A549 (cell line): ENCODE measurements around the gene MAPK8IP3. TPM values are rescaled to one million over a fixed set of nuclear protein-coding genes. Genes with fewer than 3 reads are reported as not detected.

Experiments used
- ATAC-seq, 2 experiments: fragments of 200-7000 bp in 1 of 2; fragments of >200 bp in 1 of 2; cut with Nextera tagmentation in 1 of 2; cut with Tn5 transposase in 1 of 2; 3 replicates each; pipeline versions ENCODE4 v1.8.0 to v1.9.1; 2018 to 2020; ENCODE audit warnings: mild to moderate bottlenecking in 1 of 2, moderate library complexity in 1 of 2
- CTCF ChIA-PET: fragments of 300-600 bp; sonication (Branson Sonifier 250); formaldehyde crosslinking; extraction: SDS; loops from one replicate; lab custom pipeline; 2021; ENCODE audit warnings: antibody characterized with exemption, inconsistent platforms; lab: Yijun Ruan, JAX
- POLR2A ChIA-PET: fragments of 350-600 bp; formaldehyde crosslinking; extraction: SDS; loops from one replicate; lab custom pipeline; 2021; ENCODE audit warnings: antibody characterized with exemption, inconsistent platforms; lab: Yijun Ruan, JAX
- DNase-seq, 2 experiments: peaks; one replicate each; pipeline versions ENCODE4 v3.0.0 to v3.0.0-alpha.2; 2011 to 2016; ENCODE audit warnings: low read depth in 1 of 2, low spot score in 1 of 2
- FAIRE-seq: peaks from 2 replicates; lab custom pipeline; 2011; peaks lifted over from hg19 to GRCh38; lab: Jason Lieb, UNC
- H3K27ac ChIP-seq, 2 experiments: fragments of >200 bp; sonication (Bioruptor Twin); formaldehyde crosslinking; 3 replicates each; pipeline ENCODE4 v1.5.1; 2016 to 2017
- H3K4me1 ChIP-seq: fragments of >200 bp; sonication (Bioruptor Twin); formaldehyde crosslinking; 3 replicates; pipeline ENCODE4 v1.6.1; 2016
- H3K4me2 ChIP-seq: fragments of >200 bp; sonication (Bioruptor Twin); formaldehyde crosslinking; 3 replicates; pipeline ENCODE4 v1.6.1; 2016
- H3K4me3 ChIP-seq: fragments of >200 bp; sonication (Bioruptor Twin); formaldehyde crosslinking; 3 replicates; pipeline ENCODE4 v1.5.1; 2016
- H3K9me3 ChIP-seq: fragments of >200 bp; sonication (Bioruptor Twin); formaldehyde crosslinking; 3 replicates; pipeline ENCODE4 v1.6.1; 2016
- CBX2 ChIP-seq: fragments of 200-600 bp; sonication (generic); IDR thresholded peaks from 2 replicates; pipeline ENCODE4 v1.6.1; 2016; ENCODE audit warnings: low read depth, mild to moderate bottlenecking, borderline replicate concordance
- CHD2 ChIP-seq: fragments of 150-350 bp; IDR thresholded peaks from 2 replicates; pipeline ENCODE4 v1.6.1; 2014; ENCODE audit warnings: low read length; ENCODE audit not compliant: partially characterized antibody
- EHF ChIP-seq: fragments of 250-450 bp; sonication (Bioruptor Pico); IDR thresholded peaks from 2 replicates; pipeline ENCODE4 v1.5.0; 2020; ENCODE audit warnings: mild to moderate bottlenecking
- ESRRA ChIP-seq: fragments of 150-350 bp; IDR thresholded peaks from 2 replicates; pipeline ENCODE4 v1.6.1; 2014; ENCODE audit warnings: mild to moderate bottlenecking, low read length, borderline replicate concordance
- FOSB ChIP-seq: fragments of 250-450 bp; sonication (Bioruptor Pico); IDR thresholded peaks from 2 replicates; pipeline ENCODE4 v1.5.0; 2020; ENCODE audit warnings: mild to moderate bottlenecking, moderate library complexity
- FOSL2 ChIP-seq, 2 experiments: fragments of 450-650 bp in 1 of 2; fragments of >200 bp in 1 of 2; sonication (Bioruptor Twin) in 1 of 2; formaldehyde crosslinking; IDR thresholded peaks; 2 replicates each; pipeline versions ENCODE4 v1.5.0 to v1.6.1; 2016 to 2020; ENCODE audit warnings: mild to moderate bottlenecking in 1 of 2, moderate library complexity in 1 of 2
- HDAC2 ChIP-seq: fragments of 200-600 bp; sonication (generic); IDR thresholded peaks from 2 replicates; pipeline ENCODE4 v1.6.1; 2016
- HEYL ChIP-seq: fragments of 250-450 bp; sonication (Bioruptor Pico); IDR thresholded peaks from 2 replicates; pipeline ENCODE4 v1.8.0; 2021; ENCODE audit warnings: mild to moderate bottlenecking, moderate library complexity
- HOXB5 ChIP-seq: fragments of 250-450 bp; sonication (Bioruptor Pico); IDR thresholded peaks from 2 replicates; pipeline ENCODE4 v1.5.0; 2020; ENCODE audit warnings: mild to moderate bottlenecking, moderate library complexity
- JUNB ChIP-seq: fragments of >200 bp; sonication (Bioruptor Twin); formaldehyde crosslinking; IDR thresholded peaks from 2 replicates; pipeline ENCODE4 v1.6.1; 2016
- KDM1A ChIP-seq: fragments of 200-600 bp; sonication (generic); IDR thresholded peaks from 2 replicates; pipeline ENCODE4 v1.6.1; 2016; ENCODE audit warnings: low read depth, mild to moderate bottlenecking
- MAFK ChIP-seq: fragments of 450-650 bp; IDR thresholded peaks from 2 replicates; pipeline ENCODE4 v1.6.1; 2014; ENCODE audit not compliant: partially characterized antibody
- NFE2L2 ChIP-seq: fragments of 150-350 bp; conservative IDR thresholded peaks from 2 replicates; pipeline ENCODE4 v1.6.1; 2014; ENCODE audit warnings: low read length
- NPAS2 ChIP-seq: fragments of 250-450 bp; sonication (Bioruptor Pico); IDR thresholded peaks from 2 replicates; pipeline ENCODE4 v1.8.0; 2022; ENCODE audit warnings: mild to moderate bottlenecking, moderate library complexity, borderline replicate concordance
- PHF8 ChIP-seq: fragments of 200-600 bp; sonication (generic); IDR thresholded peaks from 2 replicates; pipeline ENCODE4 v1.6.1; 2016; ENCODE audit warnings: low read depth, mild to moderate bottlenecking, antibody characterized with exemption, moderate library complexity, borderline replicate concordance
- ZC3H11A ChIP-seq: fragments of 450-650 bp; IDR thresholded peaks from 2 replicates; pipeline ENCODE4 v1.6.1; 2014; ENCODE audit warnings: antibody characterized with exemption, mild to moderate bottlenecking
- ZFP36 ChIP-seq: fragments of 450-650 bp; IDR thresholded peaks from 2 replicates; pipeline ENCODE4 v1.6.1; 2014; ENCODE audit warnings: borderline replicate concordance; ENCODE audit not compliant: partially characterized antibody
- ZNF302 ChIP-seq: fragments of 250-450 bp; sonication (Bioruptor Pico); IDR thresholded peaks from 2 replicates; pipeline ENCODE4 v1.9.0; 2021; ENCODE audit warnings: inconsistent platforms, mild to moderate bottlenecking, moderate library complexity
- WGBS: methylation state at CpG from one replicate; pipeline ENCODE4 v1.1.6; 2017; ENCODE audit errors: missing lambda C conversion rate; 5-methylcytosine and 5-hydroxymethylcytosine counted together
- polyA plus RNA-seq, 4 experiments: library from polyadenylated mRNA; depleted of rRNA in 3 of 4; stranded (reverse); fragments of >200 nt; fragmentation: RNase III in 1 of 4; extraction: RNeasy Plus Mini Kit Qiagen cat#74134 plus additional on column Dnase treatment in 1 of 4; gene quantifications; 2 replicates in 3 of 4; 3 replicates in 1 of 4; pipeline ENCODE4 v1.2.3, GENCODE V29; 2011 to 2017
- TF ChIP-seq, protein P1 (sequence below): IDR thresholded peaks from 2 replicates; pipeline ENCODE4 v1.6.1; 2012
- TF ChIP-seq, protein P2 (sequence below): fragments of 200-600 bp; sonication (generic); IDR thresholded peaks from 2 replicates; pipeline ENCODE4 v1.6.1; 2016; ENCODE audit warnings: antibody characterized with exemption, mild to moderate bottlenecking, moderate library complexity
- TF ChIP-seq, protein P3 (sequence below): fragments of >200 bp; sonication (Bioruptor Twin); formaldehyde crosslinking; IDR thresholded peaks from 3 replicates; pipeline ENCODE4 v1.6.1; 2016
- TF ChIP-seq, protein P4 (sequence below): fragments of 250-450 bp; sonication (Bioruptor Pico); IDR thresholded peaks from 2 replicates; pipeline ENCODE4 v1.5.0; 2020; ENCODE audit warnings: low read depth, mild to moderate bottlenecking, moderate library complexity

MAPK8IP3 gene
- polyA plus RNA-seq, 2 of the 4 experiments (the other 2 are of a cell fraction): 12.0 to 53.3 TPM

DNA sequence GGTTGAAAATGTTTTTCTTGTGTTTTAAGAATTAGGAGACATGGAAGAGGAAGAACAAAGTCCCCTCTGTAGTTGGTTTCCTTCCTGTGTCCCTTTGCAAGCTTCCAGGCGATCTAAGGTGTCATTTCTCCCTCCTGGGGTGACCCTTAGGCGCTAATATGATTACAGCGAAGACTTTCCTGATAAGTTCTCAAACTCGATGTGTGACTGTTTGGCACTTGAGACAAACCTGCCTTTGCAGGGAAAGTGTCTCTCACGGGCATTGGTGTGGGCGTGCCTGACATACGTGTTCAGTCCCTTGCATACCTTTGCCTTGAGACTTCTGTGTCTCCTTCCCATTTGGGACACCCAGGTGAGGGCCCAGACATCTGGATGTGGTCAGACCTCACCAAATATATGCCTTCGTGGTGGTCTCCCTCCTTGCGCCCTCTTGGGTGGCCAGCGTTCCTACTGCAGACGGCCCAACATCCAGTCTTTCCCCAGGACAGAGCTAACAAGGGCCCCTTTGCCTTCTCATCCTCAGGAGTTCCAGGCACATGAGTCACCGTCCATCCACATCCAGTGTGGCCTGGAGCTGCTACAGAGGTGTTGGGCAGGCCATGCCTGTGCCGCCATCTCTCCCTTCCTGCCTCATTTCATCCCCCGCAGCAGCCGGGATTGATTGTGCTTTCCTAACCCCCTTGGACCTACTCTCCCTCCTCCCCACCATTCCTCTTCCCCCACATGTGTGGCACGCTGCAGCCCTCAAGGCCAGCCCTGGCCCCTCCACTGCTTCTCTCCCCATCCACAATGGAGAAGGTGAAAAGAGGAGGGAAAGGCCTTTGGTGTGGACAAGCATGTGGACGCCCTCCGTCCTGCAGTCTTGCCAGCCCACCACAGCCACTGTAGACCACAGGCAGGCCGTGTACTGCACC, 31.0 kb upstream of the MAPK8IP3 start:
- FAIRE-seq (no peak), DNase-seq (peak in 1 of 2 experiments; percentile 59), ATAC-seq (no peak)
- H3K4me2 ChIP-seq: peak overlapping the region; percentile 26; the same call in 2 of the 3 replicates
- no peaks in the 10 kb centered on the region for H3K9me3 ChIP-seq
- H3K4me1 ChIP-seq: peaks cover 26% of the 10 kb centered on the region
- WGBS: 79% methylated on average over 19 of the region's 19 CpGs
- POLR2A ChIA-PET: interaction anchor here (0.7 kb wide), 1 partner anchor 31 kb away, joined by 4 read pairs; the partner anchor contains the start of gene MAPK8IP3
- no peak overlapping the region for H3K4me3 ChIP-seq
- peak overlapping the region in 1 of 2 experiments; percentile 37; a peak in 1 of 6 replicates for H3K27ac ChIP-seq
- TF ChIP-seq FOSL2 (IDR thresholded peaks at IDR 0.05) (no peak), FOSL2 (CRISPR knock-in tag; IDR thresholded peaks at IDR 0.05) (peak; percentile 26; the same call in 1 of the 2 replicates), CHD2 (no peak)
- TF ChIP-seq, protein P1, sequence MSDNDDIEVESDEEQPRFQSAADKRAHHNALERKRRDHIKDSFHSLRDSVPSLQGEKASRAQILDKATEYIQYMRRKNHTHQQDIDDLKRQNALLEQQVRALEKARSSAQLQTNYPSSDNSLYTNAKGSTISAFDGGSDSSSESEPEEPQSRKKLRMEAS: 0 out of 2 replicates have a peak, but pooled peaks have one; percentile 8
- CTCF ChIA-PET: interaction anchor here (1.0 to 7.3 kb wide), 4 partner anchors 16 to 54 kb away, joined by 3 to 63 read pairs (median 20); partner anchors contain the start of gene MAPK8IP3

DNA sequence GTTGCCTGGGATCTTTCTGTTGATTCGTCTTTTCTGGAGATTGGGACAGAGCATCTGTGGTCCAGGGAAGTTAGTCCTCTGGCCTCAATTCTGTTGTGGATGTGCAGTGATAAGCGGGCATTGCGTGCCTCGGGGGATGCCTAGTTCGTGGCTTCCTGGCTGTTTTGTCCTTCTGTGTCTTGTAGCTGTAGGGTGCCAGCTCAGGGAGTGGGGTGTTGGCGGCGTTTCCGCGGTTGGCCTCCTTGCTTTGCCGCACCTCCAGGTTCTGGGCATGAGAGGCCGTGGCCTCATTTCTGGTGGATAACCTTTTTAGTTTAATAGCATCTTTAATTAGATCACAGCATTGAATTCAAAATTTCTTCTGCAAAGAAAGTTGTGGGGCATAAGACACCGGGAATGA, 29.3 kb upstream of the MAPK8IP3 start:
- 86% methylated on average over 12 of the region's 12 CpGs for WGBS
- ATAC-seq: no peak
- H3K4me3 ChIP-seq: no peak overlapping the region
- H3K27ac ChIP-seq: no peak overlapping the region
- CTCF ChIA-PET: interaction anchor here (1.5 to 7.3 kb wide), 4 partner anchors 9 to 47 kb away, joined by 5 to 63 read pairs (median 21); partner anchors contain the start of gene MAPK8IP3
- peaks cover 37% of the 10 kb centered on the region for H3K4me1 ChIP-seq
- no peak for DNase-seq
- H3K9me3 ChIP-seq: no peaks in the 10 kb centered on the region
- FAIRE-seq: no peak
- POLR2A ChIA-PET: no interaction called here
- no peak for TF ChIP-seq MAFK
- H3K4me2 ChIP-seq: no peak overlapping the region

DNA sequence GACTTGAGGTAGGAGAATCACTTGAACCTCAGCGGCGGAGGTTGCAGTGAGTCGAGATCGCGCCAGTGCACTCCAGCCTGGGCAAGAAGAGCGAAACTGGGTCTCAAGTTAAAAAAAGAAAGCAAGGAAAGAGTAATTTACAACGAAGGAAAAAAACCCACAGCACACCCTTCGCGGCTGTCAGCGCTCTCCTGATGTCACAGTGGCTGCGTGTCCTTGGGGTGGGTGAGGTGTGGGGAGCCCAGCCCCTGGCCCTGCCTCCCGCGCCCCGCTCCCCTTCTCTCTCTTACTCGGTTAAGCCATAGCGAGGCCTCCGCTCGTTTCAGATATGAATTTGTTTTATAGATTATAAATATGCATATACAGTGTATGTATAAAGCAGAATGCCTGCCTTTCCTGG, 28.7 kb upstream of the MAPK8IP3 start:
- H3K27ac ChIP-seq: peak overlapping the region; percentile 50 to 68; a peak in 2 of 6 replicates
- CTCF ChIA-PET: interaction anchor here (0.7 to 7.3 kb wide), 11 partner anchors 8 to 86 kb away, joined by 3 to 63 read pairs (median 4); partner anchors contain the start of gene MAPK8IP3

DNA sequence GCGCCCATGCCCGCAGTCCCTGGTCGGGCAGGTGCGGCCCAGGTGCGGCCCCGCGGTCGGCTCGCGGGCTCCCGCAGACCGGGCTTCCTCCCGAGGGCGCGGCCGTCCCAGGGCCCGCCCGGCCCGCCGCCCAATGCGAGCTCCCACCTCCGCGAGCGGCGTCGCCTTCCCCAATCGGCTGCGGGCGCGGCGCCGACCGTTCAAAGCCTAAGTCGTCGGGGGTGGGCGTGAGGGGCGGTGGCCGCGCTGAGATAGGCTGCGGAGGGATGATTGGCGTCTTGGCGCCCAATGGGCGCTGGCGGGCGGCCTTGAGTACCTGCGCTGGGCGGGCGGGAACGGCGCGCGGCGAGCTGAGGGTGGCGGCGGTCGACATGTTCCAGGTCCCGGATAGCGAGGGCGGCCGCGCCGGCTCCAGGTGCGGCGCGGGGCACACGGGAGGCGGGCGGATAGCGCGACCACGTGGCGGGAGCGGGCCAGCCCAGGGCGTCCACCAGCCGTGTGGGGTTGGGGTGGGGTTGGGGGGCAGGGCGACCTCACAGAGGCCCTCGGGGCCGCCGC, 28.0 kb upstream of the MAPK8IP3 start, which contains the start of gene JPT2:
Gene JPT2 (plus strand): TSS at position 338 of the 558 bp plus-strand sequence. CDS start 34 bp downstream, at position 372.
- peak; percentile 7 for FAIRE-seq
- peak; percentile 95 to 96 for ATAC-seq
- TF ChIP-seq, protein P2, sequence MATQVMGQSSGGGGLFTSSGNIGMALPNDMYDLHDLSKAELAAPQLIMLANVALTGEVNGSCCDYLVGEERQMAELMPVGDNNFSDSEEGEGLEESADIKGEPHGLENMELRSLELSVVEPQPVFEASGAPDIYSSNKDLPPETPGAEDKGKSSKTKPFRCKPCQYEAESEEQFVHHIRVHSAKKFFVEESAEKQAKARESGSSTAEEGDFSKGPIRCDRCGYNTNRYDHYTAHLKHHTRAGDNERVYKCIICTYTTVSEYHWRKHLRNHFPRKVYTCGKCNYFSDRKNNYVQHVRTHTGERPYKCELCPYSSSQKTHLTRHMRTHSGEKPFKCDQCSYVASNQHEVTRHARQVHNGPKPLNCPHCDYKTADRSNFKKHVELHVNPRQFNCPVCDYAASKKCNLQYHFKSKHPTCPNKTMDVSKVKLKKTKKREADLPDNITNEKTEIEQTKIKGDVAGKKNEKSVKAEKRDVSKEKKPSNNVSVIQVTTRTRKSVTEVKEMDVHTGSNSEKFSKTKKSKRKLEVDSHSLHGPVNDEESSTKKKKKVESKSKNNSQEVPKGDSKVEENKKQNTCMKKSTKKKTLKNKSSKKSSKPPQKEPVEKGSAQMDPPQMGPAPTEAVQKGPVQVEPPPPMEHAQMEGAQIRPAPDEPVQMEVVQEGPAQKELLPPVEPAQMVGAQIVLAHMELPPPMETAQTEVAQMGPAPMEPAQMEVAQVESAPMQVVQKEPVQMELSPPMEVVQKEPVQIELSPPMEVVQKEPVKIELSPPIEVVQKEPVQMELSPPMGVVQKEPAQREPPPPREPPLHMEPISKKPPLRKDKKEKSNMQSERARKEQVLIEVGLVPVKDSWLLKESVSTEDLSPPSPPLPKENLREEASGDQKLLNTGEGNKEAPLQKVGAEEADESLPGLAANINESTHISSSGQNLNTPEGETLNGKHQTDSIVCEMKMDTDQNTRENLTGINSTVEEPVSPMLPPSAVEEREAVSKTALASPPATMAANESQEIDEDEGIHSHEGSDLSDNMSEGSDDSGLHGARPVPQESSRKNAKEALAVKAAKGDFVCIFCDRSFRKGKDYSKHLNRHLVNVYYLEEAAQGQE: no peak
- TF ChIP-seq MAFK (no peak), EHF (CRISPR knock-in tag) (no peak), JUNB (no peak), ZNF302 (no peak), FOSL2 (IDR thresholded peaks at IDR 0.05) (no peak), FOSL2 (CRISPR knock-in tag; IDR thresholded peaks at IDR 0.05) (no peak), HOXB5 (CRISPR knock-in tag) (no peak), CBX2 (no peak), HDAC2 (no peak), ZC3H11A (no peak), FOSB (CRISPR knock-in tag) (no peak)
- TF ChIP-seq, protein P3, sequence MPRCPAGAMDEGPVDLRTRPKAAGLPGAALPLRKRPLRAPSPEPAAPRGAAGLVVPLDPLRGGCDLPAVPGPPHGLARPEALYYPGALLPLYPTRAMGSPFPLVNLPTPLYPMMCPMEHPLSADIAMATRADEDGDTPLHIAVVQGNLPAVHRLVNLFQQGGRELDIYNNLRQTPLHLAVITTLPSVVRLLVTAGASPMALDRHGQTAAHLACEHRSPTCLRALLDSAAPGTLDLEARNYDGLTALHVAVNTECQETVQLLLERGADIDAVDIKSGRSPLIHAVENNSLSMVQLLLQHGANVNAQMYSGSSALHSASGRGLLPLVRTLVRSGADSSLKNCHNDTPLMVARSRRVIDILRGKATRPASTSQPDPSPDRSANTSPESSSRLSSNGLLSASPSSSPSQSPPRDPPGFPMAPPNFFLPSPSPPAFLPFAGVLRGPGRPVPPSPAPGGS: peak; percentile 69; the same call in 2 of the 3 replicates

More for the DNA sequence above, 28.7 kb upstream of the MAPK8IP3 start:
- POLR2A ChIA-PET: interaction anchor here (0.8 to 1.6 kb wide), 9 partner anchors 15 to 105 kb away, joined by 3 to 34 read pairs (median 3); partner anchors contain the start of genes CRAMP1, EME2, IFT140 and MAPK8IP3
- ATAC-seq (no peak), FAIRE-seq (no peak), DNase-seq (no peak)
- TF ChIP-seq HEYL (CRISPR knock-in tag) (no peak), NFE2L2 (no peak), KDM1A (no peak), PHF8 (no peak), ESRRA (no peak), FOSL2 (IDR thresholded peaks at IDR 0.05) (no peak), FOSL2 (CRISPR knock-in tag; IDR thresholded peaks at IDR 0.05) (no peak), NPAS2 (no peak), MAFK (no peak), ZFP36 (no peak)
- TF ChIP-seq, protein P4, sequence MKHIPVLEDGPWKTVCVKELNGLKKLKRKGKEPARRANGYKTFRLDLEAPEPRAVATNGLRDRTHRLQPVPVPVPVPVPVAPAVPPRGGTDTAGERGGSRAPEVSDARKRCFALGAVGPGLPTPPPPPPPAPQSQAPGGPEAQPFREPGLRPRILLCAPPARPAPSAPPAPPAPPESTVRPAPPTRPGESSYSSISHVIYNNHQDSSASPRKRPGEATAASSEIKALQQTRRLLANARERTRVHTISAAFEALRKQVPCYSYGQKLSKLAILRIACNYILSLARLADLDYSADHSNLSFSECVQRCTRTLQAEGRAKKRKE (CRISPR knock-in tag): no peak
- peak overlapping the region; percentile 85 for H3K4me3 ChIP-seq
- H3K4me1 ChIP-seq: peaks cover 37% of the 10 kb centered on the region
- 89% methylated on average over 18 of the region's 18 CpGs for WGBS
- H3K4me2 ChIP-seq: peak overlapping the region; percentile 80
- no peaks in the 10 kb centered on the region for H3K9me3 ChIP-seq

More for the DNA sequence above, 28.0 kb upstream of the MAPK8IP3 start, which contains the start of gene JPT2:
- 1% methylated on average over 16 of the region's 79 CpGs for WGBS
- peak within 1 kb of the TSS; percentile 85 for H3K4me3 ChIP-seq
- peak within 1 kb of the TSS; percentile 97 to 98 for H3K27ac ChIP-seq
- DNase-seq: peak; percentile 95 to 99
- H3K4me1 ChIP-seq: peaks cover 37% of the 10 kb centered on the region
- ChIA-PET CTCF (interaction anchor here (0.7 to 7.3 kb wide), 14 partner anchors 8 to 96 kb away, joined by 3 to 63 read pairs (median 4); partner anchors contain the start of gene MAPK8IP3), POLR2A (interaction anchor here (0.8 to 1.6 kb wide), 11 partner anchors 14 to 257 kb away, joined by 3 to 34 read pairs (median 4); partner anchors contain the start of genes CRAMP1, EME2, IFT140 and MAPK8IP3)
- H3K4me2 ChIP-seq: peak within 1 kb of the TSS; percentile 85
- H3K9me3 ChIP-seq: no peaks in the 10 kb centered on the region
